ENCODE results near the gene REG1B. TPM values are rescaled to one million over a fixed set of nuclear protein-coding genes. Genes with fewer than 3 reads are reported as not detected.

Gene REG1B
- total RNA-seq, 1 donor from 2014 or later, result not detected

GRCh38 chr2:79116997-79117928 is 29.5 kb upstream of the REG1B start:
- DNase-seq, result no peak
- no peak overlapping the region for H3K27ac Mint-ChIP-seq (ENCODE audit: unreplicated experiment)
- no peak for TF ChIP-seq CTCF (IDR thresholded peaks at IDR 0.05; ENCODE audit: partially characterized antibody, unreplicated experiment)
- no peaks in the 10 kb centered on the region for H3K9me3 Mint-ChIP-seq (ENCODE audit: unreplicated experiment)
- no peaks in the 10 kb centered on the region for H3K27me3 Mint-ChIP-seq (ENCODE audit: unreplicated experiment)
- H3K36me3 Mint-ChIP-seq (ENCODE audit: unreplicated experiment), result no peaks in the 10 kb centered on the region
- peaks cover 8% of the 10 kb centered on the region for H3K4me1 Mint-ChIP-seq (ENCODE audit: low read depth, unreplicated experiment)
- H3K4me3 Mint-ChIP-seq (ENCODE audit: unreplicated experiment), result no peak overlapping the region

DNA sequence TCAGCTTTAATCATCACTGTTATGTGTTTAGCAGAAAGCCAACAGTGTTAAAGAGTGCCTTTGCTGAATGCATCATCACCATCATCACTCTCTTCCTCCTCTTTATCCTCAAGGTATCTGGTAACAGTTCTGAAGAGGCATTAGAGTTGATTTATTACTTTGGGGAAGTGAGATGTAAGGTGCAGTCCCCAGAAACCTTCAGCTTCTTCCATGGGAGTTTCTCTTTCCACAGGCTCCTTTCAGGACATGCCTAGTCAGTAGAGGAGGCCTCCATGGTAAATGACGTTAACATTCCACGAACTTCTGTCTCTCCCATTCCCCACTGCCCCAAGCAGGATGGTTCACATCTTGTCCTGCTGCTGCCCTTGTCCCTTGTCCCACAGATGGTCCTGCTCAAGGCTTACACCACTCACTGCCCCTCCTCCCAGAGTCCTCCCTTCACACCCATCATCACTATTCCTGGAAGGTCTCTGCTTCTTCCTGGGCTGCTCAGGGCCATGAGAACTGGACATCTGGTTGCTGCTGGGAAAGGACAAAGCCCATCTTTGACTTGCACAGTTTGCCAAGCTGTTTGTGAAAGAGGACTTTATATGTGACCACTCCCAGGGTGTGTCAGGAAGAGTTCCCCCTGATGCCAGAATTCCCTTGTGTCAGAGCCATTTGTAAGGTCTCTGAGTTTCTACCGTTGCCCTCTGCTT is 27.2 kb upstream of the REG1B start:
- no peak for DNase-seq
- peaks cover 8% of the 10 kb centered on the region for H3K4me1 Mint-ChIP-seq (ENCODE audit: low read depth, unreplicated experiment)
- H3K36me3 Mint-ChIP-seq (ENCODE audit: unreplicated experiment), result peaks cover 4% of the 10 kb centered on the region
- no peak overlapping the region for H3K4me3 Mint-ChIP-seq (ENCODE audit: unreplicated experiment)
- TF ChIP-seq CTCF (IDR thresholded peaks at IDR 0.05; ENCODE audit: partially characterized antibody, unreplicated experiment), result no peak
- H3K9me3 Mint-ChIP-seq (ENCODE audit: unreplicated experiment), result no peaks in the 10 kb centered on the region
- H3K27ac Mint-ChIP-seq (ENCODE audit: unreplicated experiment), result no peak overlapping the region
- H3K27me3 Mint-ChIP-seq (ENCODE audit: unreplicated experiment), result no peaks in the 10 kb centered on the region

- Mint-ChIP-seq H3K27me3 (ENCODE audit: unreplicated experiment) (no peaks in the 10 kb centered on the region), H3K9me3 (ENCODE audit: unreplicated experiment) (no peaks in the 10 kb centered on the region), H3K4me1 (ENCODE audit: low read depth, unreplicated experiment) (peaks cover 8% of the 10 kb centered on the region), H3K27ac (ENCODE audit: unreplicated experiment) (no peak overlapping the region), H3K4me3 (ENCODE audit: unreplicated experiment) (no peak overlapping the region), H3K36me3 (ENCODE audit: unreplicated experiment) (peaks cover 5% of the 10 kb centered on the region)
- TF ChIP-seq CTCF (IDR thresholded peaks at IDR 0.05; ENCODE audit: partially characterized antibody, unreplicated experiment), result no peak
- no peak for DNase-seq
These were observed 24.5 kb upstream of the REG1B start for GRCh38 chr2:79112269-79112668.

DNA sequence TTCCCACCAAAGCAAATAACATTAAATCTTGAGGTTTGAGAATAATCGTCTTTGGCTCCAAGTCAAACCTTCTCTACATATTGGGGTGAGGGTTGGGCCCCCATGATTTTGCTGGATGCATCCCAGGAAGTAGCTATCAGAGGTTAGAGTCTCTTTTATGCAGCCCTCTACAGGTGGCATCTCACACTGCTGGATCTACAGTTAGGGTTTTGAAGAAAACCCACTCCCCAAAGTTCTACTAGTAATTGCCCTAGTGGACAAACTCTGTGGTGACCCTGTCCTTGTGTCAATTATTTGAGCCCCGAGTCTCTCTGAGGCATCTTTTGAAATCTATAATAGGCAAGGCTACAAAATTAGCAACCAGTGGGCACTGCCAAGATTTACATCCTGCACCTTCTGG is 17.5 kb upstream of the REG1B start:
- Mint-ChIP-seq H3K27ac (ENCODE audit: unreplicated experiment) (no peak overlapping the region), H3K27me3 (ENCODE audit: unreplicated experiment) (no peaks in the 10 kb centered on the region), H3K4me3 (ENCODE audit: unreplicated experiment) (no peak overlapping the region), H3K36me3 (ENCODE audit: unreplicated experiment) (peaks cover 3% of the 10 kb centered on the region), H3K9me3 (ENCODE audit: unreplicated experiment) (no peaks in the 10 kb centered on the region), H3K4me1 (ENCODE audit: low read depth, unreplicated experiment) (no peaks in the 10 kb centered on the region)
- no peak for DNase-seq
- no peak for TF ChIP-seq CTCF (IDR thresholded peaks at IDR 0.05; ENCODE audit: partially characterized antibody, unreplicated experiment)

DNA sequence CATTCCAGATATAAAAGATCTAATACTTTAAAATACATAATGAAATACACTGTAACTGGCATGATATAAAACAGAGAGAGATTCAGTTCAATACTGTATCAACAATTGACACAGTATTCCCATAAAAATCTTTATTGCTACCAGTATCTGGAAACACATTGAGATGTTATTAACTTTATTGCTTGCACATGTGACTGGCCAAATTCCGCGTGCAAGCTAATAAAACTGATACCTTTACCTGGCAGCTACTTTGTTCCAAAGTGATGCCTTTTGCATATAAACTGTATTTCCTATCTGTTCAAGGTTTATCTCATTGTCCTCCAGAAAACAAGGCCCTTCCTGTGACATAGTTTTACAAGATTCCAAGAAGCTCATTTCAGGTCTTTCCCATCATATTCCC is 15.4 kb upstream of the REG1B start:
- Mint-ChIP-seq H3K4me1 (ENCODE audit: low read depth, unreplicated experiment) (no peaks in the 10 kb centered on the region), H3K36me3 (ENCODE audit: unreplicated experiment) (no peaks in the 10 kb centered on the region), H3K4me3 (ENCODE audit: unreplicated experiment) (no peak overlapping the region), H3K27me3 (ENCODE audit: unreplicated experiment) (no peaks in the 10 kb centered on the region), H3K27ac (ENCODE audit: unreplicated experiment) (no peak overlapping the region), H3K9me3 (ENCODE audit: unreplicated experiment) (no peaks in the 10 kb centered on the region)
- no peak for DNase-seq
- no peak for TF ChIP-seq CTCF (IDR thresholded peaks at IDR 0.05; ENCODE audit: partially characterized antibody, unreplicated experiment)

All from glutamatergic neuron (in vitro differentiated cells).